ENCODE results near the gene F11R. TPM values are rescaled to one million over a fixed set of nuclear protein-coding genes. Genes with fewer than 3 reads are reported as not detected.
"Not testable (repeated sequence)": the region's sequence is repeated elsewhere in the genome, so short reads cannot be mapped to it uniquely, and the experiment has no call there.

Gene F11R
- total RNA-seq, 1 experiment from 2014 or later: 69.2 TPM

DNA sequence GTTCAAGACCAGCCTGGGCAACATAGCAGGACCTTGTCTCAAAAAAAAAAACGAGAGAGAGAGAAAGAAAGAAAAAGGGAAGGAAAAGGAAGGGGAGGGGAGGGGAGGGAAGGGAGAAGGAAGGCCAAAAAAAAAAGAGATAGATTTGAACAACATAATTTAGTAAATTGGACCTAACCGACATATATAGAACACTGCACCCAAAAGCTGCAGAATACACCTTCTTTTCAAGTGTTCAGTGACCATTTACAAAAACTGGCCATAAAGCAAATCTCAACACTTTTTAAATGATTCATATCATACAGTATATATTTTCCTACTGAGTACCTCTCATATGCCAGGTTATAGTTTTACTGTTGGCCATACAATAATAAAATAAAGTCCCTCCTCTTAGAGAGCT lies 10.9 kb upstream of the F11R start:
- intact Hi-C loops (cut with micrococcal nuclease): no loop called here
- no peaks in the 10 kb centered on the region for H3K27me3 ChIP-seq (ENCODE audit: low read length)

DNA sequence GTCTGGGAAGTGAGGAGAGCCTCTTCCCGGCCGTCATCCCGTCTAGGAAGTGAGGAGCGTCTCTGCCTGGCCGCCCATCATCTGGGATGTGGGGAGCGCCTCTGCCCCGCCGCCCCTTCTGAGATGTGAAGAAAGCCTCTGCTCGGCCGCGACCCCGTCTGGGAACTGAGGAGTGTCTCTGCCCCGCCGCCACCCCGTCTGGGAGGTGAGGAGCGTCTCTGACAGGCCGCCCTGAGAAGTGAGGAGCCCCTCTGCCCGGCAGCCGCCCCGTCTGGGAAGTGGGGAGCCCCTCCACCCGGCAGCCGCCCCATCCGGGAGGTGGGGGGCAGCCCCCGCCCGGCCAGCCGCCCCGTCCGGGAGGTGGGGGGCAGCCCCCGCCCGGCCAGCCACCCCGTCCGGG lies 8.5 kb upstream of the F11R start:
- H3K9me2 ChIP-seq (replicated peaks; ENCODE audit: low read length); H3K9ac ChIP-seq (ENCODE audit: low read length); H3K4me3 ChIP-seq (ENCODE audit: low read length); H4K20me1 ChIP-seq (ENCODE audit: low read length); DNase-seq; ATAC-seq; CTCF ChIA-PET; H3K9me3 ChIP-seq (ENCODE audit: low read length); H2AFZ ChIP-seq (ENCODE audit: low read length); H3K27ac ChIP-seq (ENCODE audit: low read length); H3K4me2 ChIP-seq (ENCODE audit: low read length); H3K27me3 ChIP-seq (ENCODE audit: low read length); H3K79me2 ChIP-seq (ENCODE audit: low read length); H3F3A ChIP-seq (ENCODE audit: low read length, unreplicated experiment); POLR2A ChIA-PET (ENCODE audit: unreplicated experiment); H3K36me3 ChIP-seq (ENCODE audit: low read depth, low read length); BruUV-seq (replicated peaks): not testable (repeated sequence)
- peaks cover 18% of the 10 kb centered on the region for H3K4me1 ChIP-seq (ENCODE audit: insufficient read depth, low read length)
- intact Hi-C loops (cut with micrococcal nuclease): loop anchor here (10.0 kb wide), 1 partner anchor 85 kb away; the partner anchor contains the start of genes NIT1 and PFDN2

More for the DNA sequence above, 10.9 kb upstream of the F11R start:
- H3K27ac ChIP-seq (ENCODE audit: low read length): no peak overlapping the region
- H2AFZ ChIP-seq (ENCODE audit: low read length): no peak overlapping the region
- H3K9me2 ChIP-seq (replicated peaks; ENCODE audit: low read length): no peaks in the 10 kb centered on the region
- DNase-seq (no peak), ATAC-seq (no peak)
- POLR2A ChIA-PET (ENCODE audit: unreplicated experiment): no interaction called here
- H3K4me1 ChIP-seq (ENCODE audit: insufficient read depth, low read length): peaks cover 12% of the 10 kb centered on the region
- CTCF ChIA-PET: no interaction called here
- no peak overlapping the region for H3K9ac ChIP-seq (ENCODE audit: low read length)
- H3K4me2 ChIP-seq (ENCODE audit: low read length): no peak overlapping the region
- no peaks in the 10 kb centered on the region for H4K20me1 ChIP-seq (ENCODE audit: low read length)
- no peak for TF ChIP-seq EZH2phosphoT487 (IDR thresholded peaks at IDR 0.05; ENCODE audit: borderline replicate concordance, low read length)
- TF ChIP-seq, protein P1, sequence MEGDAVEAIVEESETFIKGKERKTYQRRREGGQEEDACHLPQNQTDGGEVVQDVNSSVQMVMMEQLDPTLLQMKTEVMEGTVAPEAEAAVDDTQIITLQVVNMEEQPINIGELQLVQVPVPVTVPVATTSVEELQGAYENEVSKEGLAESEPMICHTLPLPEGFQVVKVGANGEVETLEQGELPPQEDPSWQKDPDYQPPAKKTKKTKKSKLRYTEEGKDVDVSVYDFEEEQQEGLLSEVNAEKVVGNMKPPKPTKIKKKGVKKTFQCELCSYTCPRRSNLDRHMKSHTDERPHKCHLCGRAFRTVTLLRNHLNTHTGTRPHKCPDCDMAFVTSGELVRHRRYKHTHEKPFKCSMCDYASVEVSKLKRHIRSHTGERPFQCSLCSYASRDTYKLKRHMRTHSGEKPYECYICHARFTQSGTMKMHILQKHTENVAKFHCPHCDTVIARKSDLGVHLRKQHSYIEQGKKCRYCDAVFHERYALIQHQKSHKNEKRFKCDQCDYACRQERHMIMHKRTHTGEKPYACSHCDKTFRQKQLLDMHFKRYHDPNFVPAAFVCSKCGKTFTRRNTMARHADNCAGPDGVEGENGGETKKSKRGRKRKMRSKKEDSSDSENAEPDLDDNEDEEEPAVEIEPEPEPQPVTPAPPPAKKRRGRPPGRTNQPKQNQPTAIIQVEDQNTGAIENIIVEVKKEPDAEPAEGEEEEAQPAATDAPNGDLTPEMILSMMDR (conservative IDR thresholded peaks at IDR 0.05; ENCODE audit: low read depth, low read length): no peak
- TF ChIP-seq EZH2 (IDR thresholded peaks at IDR 0.05; ENCODE audit: low read length, unreplicated experiment): no peak
- H3K36me3 ChIP-seq (ENCODE audit: low read depth, low read length): 0 out of 2 replicates have a peak, but pooled peaks cover 3% of the 10 kb centered on the region
- no peaks in the 10 kb centered on the region for H3F3A ChIP-seq (ENCODE audit: low read length, unreplicated experiment)
- no peaks in the 10 kb centered on the region for H3K79me2 ChIP-seq (ENCODE audit: low read length)
- no peak overlapping the region for H3K4me3 ChIP-seq (ENCODE audit: low read length)
- BruUV-seq (replicated peaks): no TSS peak
- H3K9me3 ChIP-seq (ENCODE audit: low read length): 0 out of 2 replicates have a peak, but pooled peaks cover 5% of the 10 kb centered on the region

DNA sequence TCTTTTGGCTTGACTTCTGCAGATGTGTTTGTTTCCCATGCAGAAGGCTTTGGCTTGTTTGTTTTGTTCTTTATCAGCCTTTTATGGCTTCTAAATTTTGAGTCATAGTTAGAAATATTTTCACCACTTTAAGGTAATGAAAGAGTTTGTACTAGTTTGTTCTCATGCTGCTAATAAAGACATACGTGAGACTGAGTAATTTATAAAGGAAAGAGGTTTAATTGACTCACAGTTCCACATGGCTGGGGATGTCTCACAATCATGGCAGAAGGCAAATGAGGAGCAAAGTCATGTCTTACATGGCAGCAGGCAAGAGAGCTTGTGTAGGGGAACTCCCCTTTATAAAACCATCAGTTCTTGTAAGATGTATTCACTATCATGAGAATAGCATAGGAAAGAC lies 6.0 kb upstream of the F11R start:
- BruUV-seq (replicated peaks); CTCF ChIA-PET; H3K79me2 ChIP-seq (ENCODE audit: low read length); H2AFZ ChIP-seq (ENCODE audit: low read length); H3K9ac ChIP-seq (ENCODE audit: low read length); H3K4me3 ChIP-seq (ENCODE audit: low read length); H3K36me3 ChIP-seq (ENCODE audit: low read depth, low read length); H3F3A ChIP-seq (ENCODE audit: low read length, unreplicated experiment); H3K9me2 ChIP-seq (replicated peaks; ENCODE audit: low read length); H4K20me1 ChIP-seq (ENCODE audit: low read length); H3K27me3 ChIP-seq (ENCODE audit: low read length); H3K9me3 ChIP-seq (ENCODE audit: low read length): not testable (repeated sequence)
- 0 out of 2 replicates have a peak overlapping the region, but pooled peaks have one; percentile 4 for H3K4me2 ChIP-seq (ENCODE audit: low read length)
- peaks cover 14% of the 10 kb centered on the region for H3K4me1 ChIP-seq (ENCODE audit: insufficient read depth, low read length)
- intact Hi-C loops (cut with micrococcal nuclease): loop anchor here (10.0 kb wide), 1 partner anchor 88 kb away; the partner anchor contains the start of genes NIT1 and PFDN2
- ATAC-seq (peak; percentile 53), DNase-seq (peak; percentile 74)
- H3K27ac ChIP-seq (ENCODE audit: low read length): peak overlapping the region; percentile 79
- POLR2A ChIA-PET (ENCODE audit: unreplicated experiment): interaction anchor here (0.8 kb wide), 1 partner anchor 19 kb away, joined by 5 read pairs; the partner anchor contains the start of gene USF1

DNA sequence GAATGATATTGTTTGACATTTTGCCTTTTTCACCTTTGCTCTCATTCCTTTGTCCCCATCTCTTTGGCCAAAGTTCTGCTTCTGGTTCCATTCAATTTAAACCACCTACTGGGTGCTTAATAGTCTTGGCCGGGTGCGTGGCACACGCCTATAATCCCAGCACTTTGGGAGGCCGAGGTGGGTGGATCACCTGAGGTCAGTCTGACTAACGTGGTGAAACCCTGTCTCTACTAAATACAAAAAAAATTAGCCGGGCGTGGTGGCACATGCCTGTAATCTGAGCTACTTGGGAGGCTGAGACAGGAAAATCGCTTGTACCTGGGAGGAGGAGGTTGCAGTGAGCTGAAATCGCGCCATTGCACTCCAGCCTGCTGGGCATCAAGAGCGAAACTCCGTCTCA lies 1.5 kb upstream of the F11R start:
- H3K36me3 ChIP-seq (ENCODE audit: low read depth, low read length); POLR2A ChIA-PET (ENCODE audit: unreplicated experiment); H3F3A ChIP-seq (ENCODE audit: low read length, unreplicated experiment); H3K9me3 ChIP-seq (ENCODE audit: low read length); H3K27me3 ChIP-seq (ENCODE audit: low read length); H2AFZ ChIP-seq (ENCODE audit: low read length); BruUV-seq (replicated peaks); H3K9me2 ChIP-seq (replicated peaks; ENCODE audit: low read length): not testable (repeated sequence)
- Histone ChIP-seq H3K4me1 (ENCODE audit: insufficient read depth, low read length) (peaks cover 47% of the 10 kb centered on the region), H3K4me3 (ENCODE audit: low read length) (peak overlapping the region; percentile 88), H4K20me1 (ENCODE audit: low read length) (peaks cover 31% of the 10 kb centered on the region), H3K79me2 (ENCODE audit: low read length) (peaks cover 35% of the 10 kb centered on the region), H3K4me2 (ENCODE audit: low read length) (peak overlapping the region; percentile 95), H3K9ac (ENCODE audit: low read length) (peak overlapping the region; percentile 69), H3K27ac (ENCODE audit: low read length) (peak overlapping the region; percentile 95)
- peak; percentile 3; the same call in 1 of the 2 replicates for ATAC-seq
- CTCF ChIA-PET: interaction anchor here (1.1 to 2.8 kb wide), 3 partner anchors 25 to 75 kb away, joined by 6 to 54 read pairs (median 6); no protein-coding TSS in a partner anchor
- intact Hi-C loops (cut with micrococcal nuclease): loop anchor here (1.0 to 10.0 kb wide), 2 partner anchors 23 to 92 kb away; partner anchors contain the start of genes NIT1, PFDN2 and USF1
- peak; percentile 68 for DNase-seq
